ENCODE results near the gene HIP1. TPM values are rescaled to one million over a fixed set of nuclear protein-coding genes. Genes with fewer than 3 reads are reported as not detected.
A peak's percentile ranks its signal among the peaks of the same experiment; 100 is the strongest.
"Not testable (repeated sequence)": the region's sequence is repeated elsewhere in the genome, so short reads cannot be mapped to it uniquely, and the experiment has no call there.

Gene HIP1
- total RNA-seq, 2 donors from 2014 or later, result 3.0 to 7.8 TPM

GRCh38 chr7:75696263-75697037 lies 42.3 kb downstream of the HIP1 start:
- DNase-seq (ENCODE audit: low spot score in 2 of 2) (no peak), ATAC-seq (no peak)
- Mint-ChIP-seq H3K36me3 (no peaks in the 10 kb centered on the region), H3K27ac (no peak overlapping the region), H3K9me3 (no peaks in the 10 kb centered on the region)

- Mint-ChIP-seq H3K27ac (no peak overlapping the region), H3K9me3 (no peaks in the 10 kb centered on the region), H3K36me3 (no peaks in the 10 kb centered on the region)
- no peak for DNase-seq (ENCODE audit: low spot score in 2 of 2)
- ATAC-seq, result no peak
These were observed 43.9 kb downstream of the HIP1 start for GRCh38 chr7:75694638-75695399.

DNA sequence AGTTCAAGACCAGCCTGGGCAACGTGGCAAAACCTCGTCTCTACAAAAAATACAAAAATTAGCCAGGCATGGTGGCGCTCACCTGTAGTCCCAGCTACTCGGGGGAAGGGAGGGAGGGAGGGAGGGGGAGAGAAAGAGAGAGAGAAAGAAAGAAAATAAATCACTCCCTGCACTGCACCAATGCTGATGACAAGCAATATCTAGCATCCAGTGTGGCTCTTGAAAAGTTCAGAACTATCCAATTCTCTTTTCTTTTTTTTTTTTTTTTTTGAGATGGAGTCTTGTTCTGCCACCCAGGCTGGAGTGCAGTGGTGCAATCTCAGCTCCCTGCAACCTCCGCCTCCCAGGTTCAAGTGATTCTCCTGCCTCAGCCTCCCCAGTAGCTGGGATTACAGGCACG lies 45.1 kb downstream of the HIP1 start:
- not testable (repeated sequence) for ATAC-seq; H3K9me3 Mint-ChIP-seq; DNase-seq (ENCODE audit: low spot score in 2 of 2); H3K36me3 Mint-ChIP-seq; H3K27ac Mint-ChIP-seq

GRCh38 chr7:75691793-75692543 lies 46.8 kb downstream of the HIP1 start:
- Mint-ChIP-seq H3K9me3 (no peaks in the 10 kb centered on the region), H3K36me3 (no peaks in the 10 kb centered on the region), H3K27ac (peak overlapping the region in 1 of 2 donors; percentile 15)
- DNase-seq (ENCODE audit: low spot score in 2 of 2) (no peak), ATAC-seq (no peak)

GRCh38 chr7:75690121-75690523 lies 48.6 kb downstream of the HIP1 start:
- Mint-ChIP-seq H3K36me3 (no peaks in the 10 kb centered on the region), H3K9me3 (no peaks in the 10 kb centered on the region), H3K27ac (no peak overlapping the region)
- no peak for DNase-seq (ENCODE audit: low spot score in 2 of 2)
- ATAC-seq, result no peak

- no peak overlapping the region for H3K27ac Mint-ChIP-seq
- DNase-seq (ENCODE audit: low spot score in 2 of 2) (no peak), ATAC-seq (no peak)
- H3K9me3 Mint-ChIP-seq, result no peaks in the 10 kb centered on the region
- H3K36me3 Mint-ChIP-seq, result no peaks in the 10 kb centered on the region
These were observed 49.3 kb downstream of the HIP1 start for GRCh38 chr7:75689246-75690099.

GRCh38 chr7:75688200-75689136 lies 50.3 kb downstream of the HIP1 start:
- ATAC-seq (no peak), DNase-seq (ENCODE audit: low spot score in 2 of 2) (no peak)
- H3K27ac Mint-ChIP-seq, result no peak overlapping the region
- no peaks in the 10 kb centered on the region for H3K36me3 Mint-ChIP-seq
- H3K9me3 Mint-ChIP-seq, result no peaks in the 10 kb centered on the region

DNA sequence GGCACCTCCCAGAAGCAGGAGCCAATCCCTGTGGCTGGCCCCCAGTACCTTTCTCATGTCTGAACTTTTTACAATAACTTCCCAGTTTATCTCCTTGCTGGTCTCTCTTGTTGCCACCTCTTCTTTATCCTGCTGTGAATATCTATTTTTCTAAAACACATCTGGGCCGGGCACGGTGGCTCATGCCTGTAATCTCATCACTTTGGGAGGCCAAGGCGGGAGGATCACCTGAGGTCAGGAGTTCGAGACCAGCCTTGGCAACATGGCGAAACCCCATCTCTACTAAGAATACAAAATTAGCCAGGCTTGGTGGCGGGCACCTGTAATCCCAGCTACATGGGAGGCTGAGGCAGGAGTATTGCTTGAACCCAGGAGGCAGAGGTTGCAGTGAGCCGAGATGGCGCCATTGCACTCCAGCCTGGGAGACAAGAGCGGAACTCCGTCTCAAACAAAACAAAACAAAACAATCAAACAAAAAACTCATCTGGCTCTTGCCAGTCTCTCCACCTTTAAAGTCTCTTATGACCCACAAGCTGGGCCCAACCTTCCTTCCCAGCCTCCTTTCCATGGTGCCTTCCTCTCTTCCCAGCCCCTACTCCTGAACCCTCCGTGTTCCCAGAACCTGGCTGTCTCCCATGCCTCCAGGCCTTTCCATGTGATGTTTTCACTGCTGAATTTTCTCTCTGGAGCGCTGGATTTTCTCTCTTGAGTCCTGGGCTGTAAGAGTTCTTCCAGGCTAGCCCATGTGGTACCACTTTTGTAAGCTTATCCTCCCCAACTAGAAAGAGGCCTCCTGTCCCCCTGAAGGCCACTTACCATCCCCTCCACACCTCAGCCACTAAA lies 51.3 kb downstream of the HIP1 start:
- no peaks in the 10 kb centered on the region for H3K9me3 Mint-ChIP-seq
- DNase-seq (ENCODE audit: low spot score in 2 of 2) (no peak), ATAC-seq (no peak)
- peak overlapping the region in 1 of 2 donors; percentile 52 for H3K27ac Mint-ChIP-seq
- H3K36me3 Mint-ChIP-seq, result no peaks in the 10 kb centered on the region

DNA sequence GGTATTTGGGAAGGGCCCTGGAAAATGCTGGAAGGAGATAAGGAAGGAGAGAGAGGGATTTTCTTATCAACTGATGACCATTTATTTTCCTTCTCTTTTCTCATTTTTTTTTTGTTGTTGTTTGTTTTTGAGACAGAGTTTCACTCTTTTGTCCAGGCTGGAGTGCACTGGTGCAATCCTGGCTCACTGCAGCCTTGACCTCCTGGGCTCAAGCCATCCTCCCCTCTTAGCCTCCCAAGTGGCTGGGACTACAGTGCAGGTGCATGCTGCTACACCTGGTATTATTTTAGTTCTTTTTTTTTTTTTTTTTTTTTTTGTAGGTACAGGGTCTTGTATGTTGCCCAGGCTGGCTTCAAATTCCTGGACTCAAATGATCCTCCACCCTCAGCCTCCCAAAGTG lies 52.2 kb downstream of the HIP1 start:
- Mint-ChIP-seq H3K9me3 (no peaks in the 10 kb centered on the region), H3K36me3 (no peaks in the 10 kb centered on the region), H3K27ac (no peak overlapping the region)
- no peak for ATAC-seq
- DNase-seq (ENCODE audit: low spot score in 2 of 2), result no peak

GRCh38 chr7:75682052-75682451 lies 56.7 kb downstream of the HIP1 start:
- not testable (repeated sequence) for ATAC-seq; H3K27ac Mint-ChIP-seq; H3K9me3 Mint-ChIP-seq; DNase-seq (ENCODE audit: low spot score in 2 of 2); H3K36me3 Mint-ChIP-seq

GRCh38 chr7:75679060-75679459 lies 59.7 kb downstream of the HIP1 start:
- DNase-seq (ENCODE audit: low spot score in 2 of 2), result no peak
- no peak overlapping the region for H3K27ac Mint-ChIP-seq
- no peak for ATAC-seq
- H3K36me3 Mint-ChIP-seq, result peaks cover 0 to 5% of the 10 kb centered on the region in 2 donors
- peaks cover 0 to 4% of the 10 kb centered on the region in 2 donors for H3K9me3 Mint-ChIP-seq

DNA sequence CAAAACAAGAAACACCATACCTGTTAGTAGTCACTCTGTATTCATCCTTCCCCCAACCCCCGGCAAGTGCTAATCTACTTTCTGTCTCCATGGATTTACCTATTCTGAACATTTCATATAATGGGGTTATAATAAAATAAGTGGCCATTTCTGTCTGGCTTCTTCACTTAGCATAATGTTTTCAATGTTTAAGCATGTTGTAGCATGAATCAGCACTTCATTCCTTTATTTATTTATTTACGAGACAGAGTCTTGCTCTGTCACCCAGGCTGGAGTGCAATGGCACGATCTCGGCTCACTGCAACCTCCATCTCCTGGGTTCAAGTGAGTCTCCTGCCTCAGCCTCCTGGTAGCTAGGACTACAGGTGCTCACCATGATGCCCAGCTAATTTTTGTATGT lies 69.2 kb downstream of the HIP1 start:
- ATAC-seq, result no peak
- no peak for DNase-seq (ENCODE audit: low spot score in 2 of 2)
- H3K36me3 Mint-ChIP-seq, result no peaks in the 10 kb centered on the region
- no peak overlapping the region for H3K27ac Mint-ChIP-seq
- H3K9me3 Mint-ChIP-seq, result no peaks in the 10 kb centered on the region

DNA sequence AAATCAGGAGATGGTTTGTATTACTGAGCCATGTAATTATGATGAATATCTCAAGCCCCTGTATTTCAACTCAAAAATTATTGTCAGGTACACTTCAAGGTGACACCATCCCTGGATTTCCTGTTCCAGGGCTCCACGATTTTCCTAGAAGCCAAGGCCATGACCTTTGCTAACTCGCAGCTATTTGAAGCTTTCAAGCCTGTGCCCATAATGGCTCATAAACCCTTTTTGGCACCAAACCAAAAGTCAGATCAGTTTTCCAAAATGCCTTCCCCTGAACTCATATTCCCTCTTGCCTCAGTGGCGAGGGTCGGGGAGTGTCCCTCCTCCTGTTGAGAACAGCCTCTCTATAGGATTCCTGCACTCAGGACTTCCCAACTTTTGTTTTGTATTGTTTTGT lies 70.8 kb downstream of the HIP1 start:
- Mint-ChIP-seq H3K36me3 (no peaks in the 10 kb centered on the region), H3K27ac (no peak overlapping the region), H3K9me3 (no peaks in the 10 kb centered on the region)
- DNase-seq (ENCODE audit: low spot score in 2 of 2) (no peak), ATAC-seq (no peak)

DNA sequence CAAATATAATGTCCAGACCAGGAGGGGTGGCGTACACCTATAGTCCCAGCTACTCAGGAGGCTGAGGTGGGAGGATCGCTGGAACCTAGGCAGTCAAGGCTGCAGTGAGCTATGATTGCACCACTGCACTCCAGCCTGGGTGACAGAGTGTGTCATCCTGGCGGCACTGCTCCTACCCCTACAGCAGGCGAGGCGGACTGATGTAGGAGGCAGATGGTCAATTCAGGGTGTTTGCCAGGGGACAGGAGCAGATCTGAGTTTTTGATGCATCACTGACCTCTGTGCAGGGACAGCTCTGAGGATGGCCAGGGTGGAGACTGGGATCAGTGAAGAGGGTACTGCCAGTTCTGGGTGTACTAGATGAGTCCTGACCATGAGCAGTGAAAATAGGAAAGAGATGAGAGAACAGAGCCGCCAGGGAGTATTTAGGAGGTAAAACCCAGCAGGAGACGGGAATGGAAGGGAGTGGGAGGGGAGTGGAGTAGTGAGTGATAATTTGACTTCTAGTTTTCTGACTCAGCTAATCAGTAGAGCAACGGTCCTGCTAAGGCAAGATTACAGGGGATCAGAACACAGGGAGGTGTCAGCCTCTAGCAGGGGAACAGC lies 75.3 kb downstream of the HIP1 start:
- peak in 1 of 2 donors; percentile 30 for ATAC-seq
- no peaks in the 10 kb centered on the region for H3K9me3 Mint-ChIP-seq
- no peaks in the 10 kb centered on the region for H3K36me3 Mint-ChIP-seq
- DNase-seq (ENCODE audit: low spot score in 2 of 2), result no peak
- H3K27ac Mint-ChIP-seq, result no peak overlapping the region
